ENCODE measurements around the gene MYO9B. TPM values are rescaled to one million over a fixed set of nuclear protein-coding genes. Genes with fewer than 3 reads are reported as not detected.

MYO9B gene
- total and polyA plus RNA-seq, 9 of the 15 experiments (the other 6 are each of a cell fraction or from before 2014, with no cell fraction given), result 2.4 to 77.6 (median 23.0) TPM

GRCh38 chr19:17200408-17201079 lies 125.0 kb downstream of the MYO9B start:
- Histone ChIP-seq H3K4me3 (no peak overlapping the region), H3K9me1 (ENCODE audit: control insufficient read depth, insufficient read depth, low read length) (no peaks in the 10 kb centered on the region), H3K27me3 (ENCODE audit: control insufficient read depth in 2 of 2, insufficient read depth in 2 of 2, low read length in 2 of 2) (no peaks in the 10 kb centered on the region), H3K4me1 (replicated peaks in 1 of 2; ENCODE audit: control insufficient read depth in 2 of 2, insufficient read depth in 2 of 2, low read length in 2 of 2) (peaks cover 0 to 8% of the 10 kb centered on the region in 2 experiments; a peak in 1 of 5 replicates), H3K27ac (ENCODE audit: extremely low read depth, low read depth, low read length) (no peak overlapping the region), H3K9ac (ENCODE audit: insufficient read depth in 1 of 2, low read depth in 2 of 2, low read length in 2 of 2) (peak overlapping the region in 1 of 2 experiments; percentile 52; a peak in 1 of 4 replicates), H3K36me3 (ENCODE audit: control insufficient read depth, insufficient read depth, low read length) (peaks cover 53% of the 10 kb centered on the region; the same call in 2 of the 3 replicates), H3K79me2 (ENCODE audit: control insufficient read depth, insufficient read depth, low read length) (no peaks in the 10 kb centered on the region), H3K4me2 (ENCODE audit: insufficient read depth, low read length) (no peak overlapping the region), H3K9me3 (replicated peaks; ENCODE audit: control insufficient read depth, insufficient read depth, low read depth, low read length) (no peaks in the 10 kb centered on the region), H2AFZ (ENCODE audit: low read depth, low read length) (no peak overlapping the region), H4K20me1 (replicated peaks; ENCODE audit: control insufficient read depth, insufficient read depth, low read length) (no peaks in the 10 kb centered on the region)
- 83% methylated on average over 13 of the region's 16 CpGs for WGBS (ENCODE audit: insufficient coverage, low coverage, missing lambda C conversion rate)
- intact Hi-C loops (cut with micrococcal nuclease), result loop anchor here (10.0 kb wide), 1 partner anchor 126 kb away; the partner anchor contains the start of genes HAUS8 and MYO9B
- ChIA-PET CTCF (ENCODE audit: low intra/inter-chr PET ratio) (no interaction called here), POLR2A (interaction anchor here (0.7 kb wide), 2 partner anchors 69 to 311 kb away, joined by 3 read pairs; partner anchors contain the start of gene PGLS)
- FAIRE-seq (no peak), ATAC-seq (no peak), DNase-seq (ENCODE audit: extremely low read depth in 1 of 4, low spot score in 3 of 4) (no peak)
- no TSS peak for BruUV-seq (replicated peaks)
- in situ Hi-C loops (cut with MboI), result loop anchor here (5.0 kb wide), 1 partner anchor 77 kb away; no protein-coding TSS in a partner anchor
- no peak for TF ChIP-seq NBN (IDR thresholded peaks at IDR 0.05; ENCODE audit: low read depth)
- peak; percentile 85 for TF ChIP-seq NFIC (IDR thresholded peaks at IDR 0.05)

GRCh38 chr19:17202249-17202648 lies 126.7 kb downstream of the MYO9B start:
- WGBS (ENCODE audit: insufficient coverage, low coverage, missing lambda C conversion rate), result 79% methylated on average over 9 of the region's 9 CpGs
- in situ Hi-C loops (cut with MboI) (loop anchor here (5.0 kb wide), 1 partner anchor 75 kb away; no protein-coding TSS in a partner anchor), intact Hi-C loops (cut with micrococcal nuclease) (loop anchor here (10.0 kb wide), 1 partner anchor 127 kb away; the partner anchor contains the start of genes HAUS8 and MYO9B)
- FAIRE-seq, result no peak
- ATAC-seq, result no peak
- Histone ChIP-seq H3K4me2 (ENCODE audit: insufficient read depth, low read length) (no peak overlapping the region), H3K27me3 (ENCODE audit: control insufficient read depth in 2 of 2, insufficient read depth in 2 of 2, low read length in 2 of 2) (no peaks in the 10 kb centered on the region), H3K36me3 (ENCODE audit: control insufficient read depth, insufficient read depth, low read length) (peaks cover 61% of the 10 kb centered on the region; the same call in 2 of the 3 replicates), H3K4me1 (replicated peaks in 1 of 2; ENCODE audit: control insufficient read depth in 2 of 2, insufficient read depth in 2 of 2, low read length in 2 of 2) (peaks cover 0 to 24% of the 10 kb centered on the region in 2 experiments; a peak in 1 of 5 replicates), H3K27ac (ENCODE audit: extremely low read depth, low read depth, low read length) (no peak overlapping the region), H3K9me1 (ENCODE audit: control insufficient read depth, insufficient read depth, low read length) (no peaks in the 10 kb centered on the region), H3K79me2 (ENCODE audit: control insufficient read depth, insufficient read depth, low read length) (no peaks in the 10 kb centered on the region), H4K20me1 (replicated peaks; ENCODE audit: control insufficient read depth, insufficient read depth, low read length) (no peaks in the 10 kb centered on the region), H3K9me3 (replicated peaks; ENCODE audit: control insufficient read depth, insufficient read depth, low read depth, low read length) (no peaks in the 10 kb centered on the region), H3K4me3 (no peak overlapping the region), H3K9ac (ENCODE audit: insufficient read depth in 1 of 2, low read depth in 2 of 2, low read length in 2 of 2) (no peak overlapping the region), H2AFZ (ENCODE audit: low read depth, low read length) (no peak overlapping the region)
- BruUV-seq (replicated peaks), result no TSS peak
- ChIA-PET POLR2A (no interaction called here), CTCF (ENCODE audit: low intra/inter-chr PET ratio) (interaction anchor here (0.6 kb wide), 1 partner anchor 92 kb away, joined by 3 read pairs; no protein-coding TSS in a partner anchor)
- no peak for DNase-seq (ENCODE audit: extremely low read depth in 1 of 4, low spot score in 3 of 4)
- TF ChIP-seq ATF1 (CRISPR knock-in tag; IDR thresholded peaks at IDR 0.05) (no peak), ATF1 (tag; IDR thresholded peaks at IDR 0.05) (no peak), USF2 (CRISPR knock-in tag; IDR thresholded peaks at IDR 0.05) (no peak), CGGBP1 (CRISPR knock-in tag; IDR thresholded peaks at IDR 0.05) (no peak), ZNF584 (CRISPR knock-in tag; IDR thresholded peaks at IDR 0.05; ENCODE audit: low read depth) (no peak), ARID4B (CRISPR knock-in tag; IDR thresholded peaks at IDR 0.05) (no peak)
